H1 (cell line): ENCODE results near the gene SCAPER. TPM values are rescaled to one million over a fixed set of nuclear protein-coding genes. Genes with fewer than 3 reads are reported as not detected.

Experiments used
- CTCF ChIA-PET: fragments of 300-600 bp; sonication (Branson Sonifier 250); formaldehyde crosslinking; loops from one replicate; lab custom pipeline; 2021; ENCODE audit not compliant: partially characterized antibody; lab: Charles Lee
- POLR2A ChIA-PET: fragments of 300-600 bp; sonication (Branson Sonifier 250); formaldehyde crosslinking; loops from one replicate; lab custom pipeline; 2021; ENCODE audit warnings: inconsistent platforms; ENCODE audit not compliant: partially characterized antibody; lab: Charles Lee
- DNase-seq, 2 experiments: peaks; one replicate each; pipeline versions ENCODE4 v3.0.0 to v3.0.0-alpha.2; 2010 to 2022; ENCODE audit warnings: low spot score in 2 of 2, low read depth in 1 of 2, mixed read lengths in 1 of 2
- FAIRE-seq: peaks from 2 replicates; lab custom pipeline; 2011; peaks lifted over from hg19 to GRCh38; lab: Jason Lieb, UNC
- H2AFZ ChIP-seq: 2 replicates; pipeline ENCODE4 v1.8.1; 2012; ENCODE audit warnings: low read length, inconsistent platforms
- H2AK5ac ChIP-seq: 2 replicates; pipeline ENCODE4 v1.6.1; 2013; ENCODE audit warnings: low read depth, low read length
- H2BK120ac ChIP-seq: replicated peaks from 2 replicates; pipeline ENCODE3; 2013; ENCODE audit warnings: low read depth, low read length, inconsistent platforms
- H2BK12ac ChIP-seq: 2 replicates; pipeline ENCODE4 v1.6.1; 2013; ENCODE audit warnings: low read depth, low read length
- H2BK15ac ChIP-seq: 2 replicates; pipeline ENCODE4 v1.6.1; 2013; ENCODE audit warnings: low read length
- H2BK20ac ChIP-seq: 2 replicates; pipeline ENCODE4 v1.6.1; 2013; ENCODE audit warnings: low read length
- H2BK5ac ChIP-seq: 2 replicates; pipeline ENCODE4 v1.6.1; 2013; ENCODE audit warnings: low read depth, low read length
- H3K14ac ChIP-seq: 2 replicates; pipeline ENCODE4 v1.6.1; 2013; ENCODE audit warnings: inconsistent platforms; ENCODE audit not compliant: insufficient read length
- H3K18ac ChIP-seq: 2 replicates; pipeline ENCODE4 v1.6.1; 2013; ENCODE audit warnings: low read length; ENCODE audit errors: extremely low read depth
- H3K23ac ChIP-seq: 2 replicates; pipeline ENCODE4 v1.6.1; 2013; ENCODE audit warnings: inconsistent platforms; ENCODE audit not compliant: insufficient read length
- H3K23me2 ChIP-seq: 2 replicates; pipeline ENCODE4 v1.6.1; 2013; ENCODE audit warnings: low read depth, low read length
- H3K27ac ChIP-seq: 2 replicates; pipeline ENCODE4 v1.6.1; 2011; ENCODE audit warnings: low read depth, low read length, inconsistent platforms
- H3K27me3 ChIP-seq, 4 experiments: replicated peaks in 1 of 4; 1 replicate in 1 of 4; 2 replicates in 3 of 4; pipeline versions ENCODE4 v1.6.1 to v1.8.1; 2011 to 2013; ENCODE audit warnings: low read length in 3 of 4, mild to moderate bottlenecking in 3 of 4, inconsistent platforms in 2 of 4, mixed read lengths in 2 of 4, moderate library complexity in 1 of 4; ENCODE audit not compliant: control insufficient read depth in 3 of 4, insufficient read depth in 3 of 4; ENCODE audit errors: extremely low read depth in 1 of 4
- H3K36me3 ChIP-seq, 4 experiments: 2 replicates each; pipeline versions ENCODE4 v1.6.1 to v1.8.1; 2011 to 2013; ENCODE audit warnings: mild to moderate bottlenecking in 4 of 4, low read length in 3 of 4, moderate library complexity in 2 of 4, control low read depth in 1 of 4, inconsistent platforms in 1 of 4; ENCODE audit not compliant: insufficient read depth in 4 of 4, control insufficient read depth in 2 of 4
- H3K4ac ChIP-seq: replicated peaks from 2 replicates; pipeline ENCODE3; 2013; ENCODE audit warnings: low read length, low read depth, mixed read lengths, inconsistent platforms; ENCODE audit not compliant: insufficient read length
- H3K4me1 ChIP-seq, 4 experiments: replicated peaks in 1 of 4; 1 replicate in 1 of 4; 2 replicates in 3 of 4; pipeline versions ENCODE4 v1.6.1 to v1.8.1; 2011 to 2013; ENCODE audit warnings: low read length in 3 of 4, inconsistent platforms in 2 of 4, mixed read lengths in 1 of 4; ENCODE audit not compliant: insufficient read depth in 4 of 4, control insufficient read depth in 3 of 4
- H3K4me2 ChIP-seq, 2 experiments: 2 replicates each; pipeline versions ENCODE4 v1.6.1 to v1.8.1; 2011 to 2013; ENCODE audit warnings: low read depth in 2 of 2, low read length in 2 of 2, control low read depth in 1 of 2, inconsistent platforms in 1 of 2, mild to moderate bottlenecking in 1 of 2; ENCODE audit not compliant: insufficient read depth in 1 of 2
- H3K4me3 ChIP-seq, 4 experiments: fragments of 200-600, 300-600 bp in 1 of 4; sonication (generic), shearing (Covaris generic), sonication (Bioruptor Twin) in 1 of 4; 2 replicates each; pipeline versions ENCODE4 v1.5.1 to v1.8.1; 2011 to 2016; ENCODE audit warnings: low read length in 4 of 4, low read depth in 3 of 4, control low read depth in 2 of 4, inconsistent platforms in 2 of 4, mild to moderate bottlenecking in 2 of 4, mixed read lengths in 1 of 4, moderate library complexity in 1 of 4; ENCODE audit not compliant: insufficient read depth in 2 of 4; ENCODE audit errors: extremely low read depth in 1 of 4
- H3K56ac ChIP-seq: replicated peaks from 2 replicates; pipeline ENCODE3; 2013; ENCODE audit warnings: low read depth, mild to moderate bottlenecking, mixed read lengths, low read length, inconsistent platforms; ENCODE audit not compliant: insufficient read length
- H3K79me1 ChIP-seq: 2 replicates; pipeline ENCODE4 v1.6.1; 2013; ENCODE audit warnings: low read depth, low read length, control low read depth
- H3K79me2 ChIP-seq, 2 experiments: 2 replicates each; pipeline versions ENCODE4 v1.6.1 to v1.8.1; 2012 to 2013; ENCODE audit warnings: low read length in 2 of 2, mild to moderate bottlenecking in 2 of 2, inconsistent platforms in 1 of 2; ENCODE audit not compliant: insufficient read depth in 2 of 2, control insufficient read depth in 1 of 2
- H3K9ac ChIP-seq, 4 experiments: replicated peaks in 1 of 4; 1 replicate in 1 of 4; 2 replicates in 3 of 4; pipeline versions ENCODE4 v1.6.1 to v1.8.1; 2011 to 2013; ENCODE audit warnings: low read depth in 3 of 4, low read length in 3 of 4, control low read depth in 2 of 4, mild to moderate bottlenecking in 2 of 4, moderate library complexity in 2 of 4, inconsistent platforms in 1 of 4; ENCODE audit errors: extremely low read depth in 1 of 4
- H3K9me3 ChIP-seq, 2 experiments: 2 replicates each; pipeline versions ENCODE4 v1.6.1 to v1.8.1; 2012 to 2013; ENCODE audit warnings: mild to moderate bottlenecking in 2 of 2, moderate library complexity in 2 of 2, control low read depth in 1 of 2, inconsistent platforms in 1 of 2, low read depth in 1 of 2, low read length in 1 of 2, mixed read lengths in 1 of 2; ENCODE audit not compliant: insufficient read depth in 2 of 2
- H4K20me1 ChIP-seq, 2 experiments: replicated peaks in 1 of 2; 2 replicates each; pipeline versions ENCODE3 to v1.8.1; 2011 to 2013; ENCODE audit warnings: inconsistent platforms in 2 of 2, low read length in 2 of 2, mild to moderate bottlenecking in 1 of 2; ENCODE audit not compliant: insufficient read depth in 2 of 2, control insufficient read depth in 1 of 2
- H4K5ac ChIP-seq: 2 replicates; pipeline ENCODE4 v1.6.1; 2013; ENCODE audit warnings: low read length, low read depth, mixed read lengths, inconsistent platforms; ENCODE audit not compliant: insufficient read length
- H4K8ac ChIP-seq: 2 replicates; pipeline ENCODE4 v1.8.0; 2013; ENCODE audit warnings: mild to moderate bottlenecking, moderate library complexity, low read length, inconsistent platforms; ENCODE audit not compliant: insufficient read depth; ENCODE audit errors: extremely low read depth
- H4K91ac ChIP-seq: replicated peaks from 2 replicates; pipeline ENCODE3; 2013; ENCODE audit warnings: low read length, mixed read lengths, inconsistent platforms; ENCODE audit not compliant: insufficient read length
- BRCA1 ChIP-seq: IDR thresholded peaks from 2 replicates; pipeline ENCODE4 v1.6.1; 2012; ENCODE audit warnings: low read depth, low read length, improper control_type of control experiment
- CREB1 ChIP-seq: IDR thresholded peaks from 2 replicates; pipeline ENCODE4 v1.6.1; 2012; ENCODE audit warnings: inconsistent platforms
- NANOG ChIP-seq: IDR thresholded peaks from 2 replicates; pipeline ENCODE4 v1.6.1; 2011; ENCODE audit warnings: low read length, low read depth, mild to moderate bottlenecking, inconsistent platforms; ENCODE audit not compliant: insufficient read depth, poor library complexity, severe bottlenecking
- NRF1 ChIP-seq: IDR thresholded peaks from 2 replicates; pipeline ENCODE4 v1.6.1; 2011; ENCODE audit warnings: mild to moderate bottlenecking, low read depth, low read length, improper control_type of control experiment
- POLR2A ChIP-seq, 2 experiments: IDR thresholded peaks; 1 replicate in 1 of 2; 2 replicates in 1 of 2; pipeline ENCODE4 v1.6.1; 2011; ENCODE audit warnings: low read depth in 2 of 2, low read length in 2 of 2, mild to moderate bottlenecking in 2 of 2; ENCODE audit errors: control extremely low read depth in 1 of 2
- RBBP5 ChIP-seq: IDR thresholded peaks from 2 replicates; pipeline ENCODE4 v1.7.1; 2012; ENCODE audit warnings: low read depth, mild to moderate bottlenecking, inconsistent platforms, low read length, moderate library complexity, borderline replicate concordance
- RXRA ChIP-seq: IDR thresholded peaks from 2 replicates; pipeline ENCODE4 v1.6.1; 2011; ENCODE audit warnings: low read depth, mild to moderate bottlenecking, low read length, moderate library complexity; ENCODE audit not compliant: insufficient read depth
- SIX5 ChIP-seq: IDR thresholded peaks from 2 replicates; pipeline ENCODE4 v1.6.1; 2011; ENCODE audit warnings: mild to moderate bottlenecking, low read depth, low read length
- SRF ChIP-seq: IDR thresholded peaks from 2 replicates; pipeline ENCODE4 v1.6.1; 2011; ENCODE audit warnings: mild to moderate bottlenecking, low read depth, low read length, moderate library complexity
- SUZ12 ChIP-seq: fragments of 200-600 bp; sonication (generic); IDR thresholded peaks from 2 replicates; pipeline ENCODE4 v1.6.1; 2012; ENCODE audit warnings: mild to moderate bottlenecking, inconsistent platforms, low read length, moderate library complexity, mixed read lengths
- TAF1 ChIP-seq: IDR thresholded peaks from 2 replicates; pipeline ENCODE4 v1.6.1; 2011; ENCODE audit warnings: mild to moderate bottlenecking, low read depth, low read length
- TEAD4 ChIP-seq: IDR thresholded peaks from 2 replicates; pipeline ENCODE4 v1.6.1; 2012; ENCODE audit warnings: low read depth, low read length, inconsistent platforms, mixed read lengths
- WGBS, 2 experiments: shearing (Covaris generic) in 1 of 2; methylation state at CpG; one replicate each; pipeline versions ENCODE4 v1.1.6 to v1.1.7; 2013 to 2015; ENCODE audit warnings: low lambda C conversion rate in 2 of 2, mixed read lengths in 2 of 2, inconsistent platforms in 1 of 2, low coverage in 1 of 2, missing lambda C conversion rate in 1 of 2; ENCODE audit not compliant: insufficient replicate concordance in 2 of 2, insufficient coverage in 1 of 2, insufficient read length in 1 of 2; ENCODE audit errors: extremely low coverage in 1 of 2, missing lambda C conversion rate in 1 of 2; 5-methylcytosine and 5-hydroxymethylcytosine counted together
- polyA plus RNA-seq, 7 experiments: library from polyadenylated mRNA; depleted of rRNA in 3 of 7; stranded (reverse) in 5 of 7; unstranded in 2 of 7; fragments of >200 nt in 5 of 7; fragments of 200-250 nt in 2 of 7; gene quantifications; 1 replicate in 5 of 7; 2 replicates in 1 of 7; 4 replicates in 1 of 7; pipeline versions ENCODE4 v1.2.1 to v1.2.3, GENCODE V29; 2011 to 2013; ENCODE audit warnings: missing spikeins in 2 of 7, mixed read lengths in 2 of 7
- total RNA-seq: library from RNA; stranded (reverse); fragmentation: NEBNext Ultra II Directional; extraction: Animal tissue kit (Norgen Biotek cat#: 25700); gene quantifications from 2 replicates; pipeline ENCODE4 v1.2.1, GENCODE V29; 2021

Gene SCAPER
- total and polyA plus RNA-seq, 2 of the 8 experiments (the other 6 are each of a cell fraction or from before 2014, with no cell fraction given), result 1.6 to 6.8 TPM

DNA sequence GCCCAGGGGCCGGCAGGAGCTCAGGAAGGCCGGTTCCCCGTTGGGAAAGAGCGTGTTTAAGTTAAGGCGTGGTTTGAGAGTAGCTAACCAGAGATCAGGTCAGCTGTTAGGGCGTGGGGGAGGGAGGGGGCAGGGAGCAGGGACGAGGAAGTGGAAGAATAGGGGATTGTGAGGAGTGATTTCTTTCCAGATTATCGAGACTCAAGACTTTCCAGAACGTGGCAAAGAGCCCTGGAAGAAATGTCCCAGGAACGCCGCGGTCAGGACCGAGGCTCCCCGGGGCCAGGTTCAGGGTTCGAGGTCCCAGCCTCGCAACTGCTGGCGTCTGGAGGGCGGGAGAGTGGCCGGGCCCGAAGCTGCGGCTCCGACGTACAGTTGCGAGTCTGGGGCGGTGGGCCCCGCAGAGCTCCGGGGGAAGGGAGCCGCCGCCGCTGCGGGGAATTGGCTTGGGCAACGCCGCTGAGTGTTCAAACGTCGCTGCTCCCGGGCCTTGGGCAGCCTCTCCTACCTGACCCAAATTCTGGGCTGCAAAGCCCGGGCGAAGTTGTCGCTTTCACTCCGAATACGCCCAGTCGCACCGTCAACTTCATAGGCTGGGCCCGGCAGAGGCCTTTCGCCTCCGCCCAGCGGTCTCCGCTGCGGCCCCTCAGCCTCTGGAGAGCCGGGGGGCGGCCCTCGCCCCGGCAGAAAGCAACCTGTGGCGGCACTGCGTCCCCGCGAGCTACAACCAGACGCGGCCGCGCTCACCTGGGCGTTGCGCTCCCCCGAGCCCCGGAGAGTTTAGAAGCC lies 559.1 kb downstream of the SCAPER start:
- Histone ChIP-seq H3K4ac (no peak overlapping the region), H3K23ac (no peak overlapping the region), H3K4me3 (peak overlapping the region; percentile 51 to 68 (median 60)), H3K14ac (no peak overlapping the region), H4K5ac (no peak overlapping the region), H4K8ac (peak overlapping the region; percentile 15; the same call in 1 of the 2 replicates), H2BK15ac (no peak overlapping the region), H3K56ac (no peak overlapping the region), H2AFZ (no peak overlapping the region), H3K9ac (no peak overlapping the region), H2BK12ac (no peak overlapping the region), H2AK5ac (no peak overlapping the region), H3K27me3 (peaks cover 65 to 89% (median 75%) of the 10 kb centered on the region in 4 experiments), H3K18ac (no peak overlapping the region; the same call in none of the 2 replicates), H3K27ac (no peak overlapping the region), H2BK5ac (no peak overlapping the region), H3K79me1 (no peaks in the 10 kb centered on the region), H3K4me1 (peaks cover 0 to 12% (median 5%) of the 10 kb centered on the region in 4 experiments; a peak in 6 of 7 replicates), H3K9me3 (peaks cover 0 to 10% of the 10 kb centered on the region in 2 experiments; a peak in 1 of 4 replicates), H3K36me3 (peaks cover 0 to 11% (median 0%) of the 10 kb centered on the region in 4 experiments; a peak in 1 of 8 replicates), H3K23me2 (peaks cover 10% of the 10 kb centered on the region; the same call in 1 of the 2 replicates), H2BK120ac (no peak overlapping the region), H2BK20ac (no peak overlapping the region), H3K4me2 (peak overlapping the region; percentile 77 to 84), H3K79me2 (no peaks in the 10 kb centered on the region), H4K20me1 (peaks cover 5 to 13% of the 10 kb centered on the region in 2 experiments), H4K91ac (no peak overlapping the region)
- 1% methylated on average over 39 of the region's 65 CpGs; no CpG with 5 or more reads in 1 of the 2 experiments for WGBS, 2 experiments
- FAIRE-seq, result no peak
- ChIA-PET CTCF (interaction anchor here (1.3 to 3.6 kb wide), 4 partner anchors 8 to 155 kb away, joined by 3 to 22 read pairs (median 4); no protein-coding TSS in a partner anchor), POLR2A (interaction anchor here (0.6 to 5.0 kb wide), 5 partner anchors 9 to 585 kb away, joined by 3 to 55 read pairs (median 5); partner anchors contain the start of genes ISL2 and RCN2)
- peak in 1 of 2 experiments; percentile 77 for DNase-seq
- no peak for TF ChIP-seq SIX5
- TF ChIP-seq BRCA1, result no peak
- TF ChIP-seq CREB1, result peak; percentile 16; the same call in 1 of the 2 replicates
- TF ChIP-seq RBBP5, result 0 out of 2 replicates have a peak, but pooled peaks have one; percentile 83
- TF ChIP-seq TEAD4, result no peak
- TF ChIP-seq RXRA, result no peak
- peak; percentile 54; the same call in 1 of the 2 replicates for TF ChIP-seq SUZ12
- TF ChIP-seq SRF, result no peak
- no peak for TF ChIP-seq NRF1
- TF ChIP-seq TAF1, result no peak
- no peak for TF ChIP-seq POLR2A (IDR thresholded peaks at IDR 0.05; ENCODE audit: control extremely low read depth in 1 of 2, low read depth in 2 of 2, low read length in 2 of 2)
- TF ChIP-seq NANOG, result no peak
